DOHH2 (cell line): ENCODE measurements around the gene SORBS1.

Source experiments
- H3F3A ChIP-seq: fragments of 200-600 bp; sonication (generic), shearing (Covaris generic); 2 replicates; pipeline ENCODE4 v1.6.0; 2016; ENCODE audit warnings: antibody characterized with exemption, mild to moderate bottlenecking; ENCODE audit not compliant: control insufficient read depth, insufficient read depth
- H3K27ac ChIP-seq: fragments of 200-600 bp; sonication (generic); 2 replicates; pipeline ENCODE4 v1.5.1; 2014; ENCODE audit warnings: low read depth, mild to moderate bottlenecking, low read length, moderate library complexity
- H3K27me3 ChIP-seq: fragments of 200-600 bp; sonication (generic); 2 replicates; pipeline ENCODE4 v1.6.1; 2014; ENCODE audit warnings: mild to moderate bottlenecking, low read length, mixed read lengths; ENCODE audit not compliant: control insufficient read depth
- H3K36me3 ChIP-seq: fragments of 200-600 bp; sonication (generic); 2 replicates; pipeline ENCODE4 v1.6.1; 2014; ENCODE audit warnings: mild to moderate bottlenecking, low read length, moderate library complexity, mixed read lengths; ENCODE audit not compliant: control insufficient read depth
- H3K4me1 ChIP-seq: fragments of 200-600 bp; sonication (generic); 2 replicates; pipeline ENCODE4 v1.6.1; 2014; ENCODE audit warnings: mild to moderate bottlenecking, low read length, mixed read lengths; ENCODE audit not compliant: control insufficient read depth
- H3K4me2 ChIP-seq: fragments of 200-600 bp; sonication (generic); 2 replicates; pipeline ENCODE4 v1.6.0; 2014; ENCODE audit warnings: mild to moderate bottlenecking, low read length, moderate library complexity
- H3K4me3 ChIP-seq: fragments of 200-600 bp; sonication (generic); 2 replicates; pipeline ENCODE4 v1.5.1; 2014; ENCODE audit warnings: mild to moderate bottlenecking, low read length, mixed read lengths
- H3K79me2 ChIP-seq: fragments of 200-600 bp; sonication (generic); 2 replicates; pipeline ENCODE4 v1.6.1; 2014; ENCODE audit warnings: mild to moderate bottlenecking, low read length, mixed read lengths; ENCODE audit not compliant: control insufficient read depth
- H3K9me2 ChIP-seq: fragments of 200-600 bp; sonication (generic); replicated peaks from 2 replicates; pipeline ENCODE4 v1.6.1; 2014; ENCODE audit warnings: mild to moderate bottlenecking, low read length, mixed read lengths; ENCODE audit not compliant: control insufficient read depth
- H3K9me3 ChIP-seq: fragments of 200-600 bp; sonication (generic); 2 replicates; pipeline ENCODE4 v1.6.1; 2014; ENCODE audit warnings: antibody characterized with exemption, low read length, mixed read lengths; ENCODE audit not compliant: control insufficient read depth, insufficient read depth
- H4K20me1 ChIP-seq: fragments of 200-600 bp; sonication (generic); 2 replicates; pipeline ENCODE4 v1.6.0; 2014; ENCODE audit warnings: low read depth, mild to moderate bottlenecking, antibody characterized with exemption, low read length, moderate library complexity; ENCODE audit not compliant: control insufficient read depth, insufficient read depth
- CTCF ChIP-seq: fragments of 200-600 bp; sonication (generic); IDR thresholded peaks from one replicate; pipeline ENCODE4 v1.5.1; 2014; ENCODE audit warnings: antibody characterized with exemption, mild to moderate bottlenecking, low read depth, low read length; ENCODE audit not compliant: poor library complexity, severe bottlenecking
- EZH2phosphoT487 ChIP-seq: fragments of 200-600 bp; sonication (generic); IDR thresholded peaks from 2 replicates; pipeline ENCODE4 v1.6.1; 2017; ENCODE audit warnings: borderline replicate concordance, mild to moderate bottlenecking, antibody characterized with exemption, low read length, moderate library complexity, mixed read lengths

Gene SORBS1

GRCh38 chr10:95440038-95440725 is 121.0 kb downstream of the SORBS1 start:
- Histone ChIP-seq H3K4me3 (no peak overlapping the region), H3K79me2 (no peaks in the 10 kb centered on the region), H3K9me2 (no peaks in the 10 kb centered on the region), H3F3A (no peaks in the 10 kb centered on the region), H4K20me1 (no peaks in the 10 kb centered on the region), H3K4me2 (no peak overlapping the region), H3K9me3 (no peaks in the 10 kb centered on the region), H3K27ac (no peak overlapping the region), H3K4me1 (no peaks in the 10 kb centered on the region), H3K27me3 (peaks cover 5% of the 10 kb centered on the region; the same call in 1 of the 2 replicates), H3K36me3 (no peaks in the 10 kb centered on the region)
- TF ChIP-seq EZH2phosphoT487: no peak
- no peak for TF ChIP-seq CTCF

GRCh38 chr10:95438781-95439180 is 122.4 kb downstream of the SORBS1 start:
- TF ChIP-seq CTCF (no peak), EZH2phosphoT487 (no peak)
- Histone ChIP-seq H3F3A (no peaks in the 10 kb centered on the region), H3K36me3 (no peaks in the 10 kb centered on the region), H3K4me3 (no peak overlapping the region), H3K4me2 (no peak overlapping the region), H3K9me3 (no peaks in the 10 kb centered on the region), H3K27ac (no peak overlapping the region), H4K20me1 (no peaks in the 10 kb centered on the region), H3K9me2 (no peaks in the 10 kb centered on the region), H3K4me1 (no peaks in the 10 kb centered on the region), H3K79me2 (no peaks in the 10 kb centered on the region), H3K27me3 (peaks cover 5% of the 10 kb centered on the region; the same call in 1 of the 2 replicates)

- no peaks in the 10 kb centered on the region for H4K20me1 ChIP-seq
- TF ChIP-seq EZH2phosphoT487: no peak
- TF ChIP-seq CTCF: no peak
- no peaks in the 10 kb centered on the region for H3K9me3 ChIP-seq
- no peak overlapping the region for H3K27ac ChIP-seq
- no peaks in the 10 kb centered on the region for H3K36me3 ChIP-seq
- H3K4me3 ChIP-seq: no peak overlapping the region
- no peaks in the 10 kb centered on the region for H3K79me2 ChIP-seq
- no peaks in the 10 kb centered on the region for H3F3A ChIP-seq
- peaks cover 5% of the 10 kb centered on the region; the same call in 1 of the 2 replicates for H3K27me3 ChIP-seq
- no peaks in the 10 kb centered on the region for H3K4me1 ChIP-seq
- H3K9me2 ChIP-seq: no peaks in the 10 kb centered on the region
- H3K4me2 ChIP-seq: no peak overlapping the region
Observed at GRCh38 chr10:95437669-95438068, 123.5 kb downstream of the SORBS1 start.
